ENCODE data around the gene IFNA6.

IFNA6 gene

DNA sequence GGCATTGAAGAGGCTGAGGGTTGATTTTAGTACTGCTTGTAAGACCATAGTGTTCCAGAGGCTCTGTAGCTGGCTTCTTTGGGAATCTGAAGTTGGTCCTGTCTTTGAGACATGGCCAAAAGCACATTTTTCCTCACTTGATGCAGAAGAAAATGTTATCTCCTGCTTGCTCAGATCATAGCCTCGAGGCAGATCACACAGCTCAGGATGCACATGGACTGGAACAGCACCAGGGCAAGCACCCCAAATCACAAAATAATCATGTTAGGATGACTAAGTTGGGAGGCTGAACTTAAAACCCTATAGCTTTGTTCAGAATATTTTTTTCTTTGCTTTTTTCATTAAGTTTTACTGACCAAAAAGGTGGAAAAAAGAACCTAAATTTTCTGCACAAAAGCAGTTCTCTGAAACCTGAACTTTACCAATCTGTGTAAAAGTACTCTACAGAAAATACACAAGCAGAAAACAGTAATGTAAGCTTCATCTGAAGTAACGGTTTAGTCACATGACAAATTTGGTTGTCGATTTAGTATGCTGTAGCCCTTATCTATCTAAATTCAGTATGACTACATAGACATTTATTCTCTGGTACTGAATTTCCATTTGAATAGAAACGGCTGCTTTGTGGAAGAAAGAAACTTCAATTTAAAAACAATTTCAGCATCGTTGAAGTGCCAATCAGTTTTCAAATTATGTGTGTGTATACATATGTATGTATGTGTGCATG lies 18.8 kb downstream of the IFNA6 start:
- no peak for DNase-seq

DNA sequence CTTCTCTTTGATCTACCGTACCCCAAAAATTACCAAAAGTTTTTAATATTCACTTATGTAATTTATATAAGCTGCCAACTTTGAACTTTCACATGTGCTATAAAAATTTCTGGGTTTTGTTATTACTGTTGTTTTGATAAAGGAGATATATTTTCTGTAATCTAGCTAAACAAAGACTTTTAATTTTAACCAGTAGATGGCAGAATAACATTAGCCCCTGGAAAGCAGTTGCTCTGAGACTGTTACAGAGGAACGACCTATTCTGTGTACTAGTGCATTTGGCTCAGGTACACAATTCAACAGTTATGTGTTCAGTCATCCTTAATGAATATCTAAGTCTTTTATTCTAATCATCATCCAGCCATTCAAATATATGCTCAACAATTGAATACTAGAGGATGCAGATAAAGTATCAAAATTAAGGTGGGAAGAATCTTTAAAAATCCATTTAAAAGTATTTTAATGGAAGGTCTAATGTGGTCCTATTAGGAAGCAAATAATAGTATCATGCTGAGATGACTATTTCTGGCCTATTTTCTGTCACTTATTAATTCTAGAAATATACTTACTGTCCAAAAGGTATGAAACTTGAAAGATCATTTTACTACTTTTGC lies 24.1 kb downstream of the IFNA6 start:
- no peak for DNase-seq

GRCh38 chr9:21324047-21324446 lies 26.6 kb downstream of the IFNA6 start:
- DNase-seq: no peak

- DNase-seq: no peak
These were observed 27.7 kb downstream of the IFNA6 start for GRCh38 chr9:21322911-21323461.

GRCh38 chr9:21320465-21320864 lies 30.2 kb downstream of the IFNA6 start:
- DNase-seq: no peak

DNA sequence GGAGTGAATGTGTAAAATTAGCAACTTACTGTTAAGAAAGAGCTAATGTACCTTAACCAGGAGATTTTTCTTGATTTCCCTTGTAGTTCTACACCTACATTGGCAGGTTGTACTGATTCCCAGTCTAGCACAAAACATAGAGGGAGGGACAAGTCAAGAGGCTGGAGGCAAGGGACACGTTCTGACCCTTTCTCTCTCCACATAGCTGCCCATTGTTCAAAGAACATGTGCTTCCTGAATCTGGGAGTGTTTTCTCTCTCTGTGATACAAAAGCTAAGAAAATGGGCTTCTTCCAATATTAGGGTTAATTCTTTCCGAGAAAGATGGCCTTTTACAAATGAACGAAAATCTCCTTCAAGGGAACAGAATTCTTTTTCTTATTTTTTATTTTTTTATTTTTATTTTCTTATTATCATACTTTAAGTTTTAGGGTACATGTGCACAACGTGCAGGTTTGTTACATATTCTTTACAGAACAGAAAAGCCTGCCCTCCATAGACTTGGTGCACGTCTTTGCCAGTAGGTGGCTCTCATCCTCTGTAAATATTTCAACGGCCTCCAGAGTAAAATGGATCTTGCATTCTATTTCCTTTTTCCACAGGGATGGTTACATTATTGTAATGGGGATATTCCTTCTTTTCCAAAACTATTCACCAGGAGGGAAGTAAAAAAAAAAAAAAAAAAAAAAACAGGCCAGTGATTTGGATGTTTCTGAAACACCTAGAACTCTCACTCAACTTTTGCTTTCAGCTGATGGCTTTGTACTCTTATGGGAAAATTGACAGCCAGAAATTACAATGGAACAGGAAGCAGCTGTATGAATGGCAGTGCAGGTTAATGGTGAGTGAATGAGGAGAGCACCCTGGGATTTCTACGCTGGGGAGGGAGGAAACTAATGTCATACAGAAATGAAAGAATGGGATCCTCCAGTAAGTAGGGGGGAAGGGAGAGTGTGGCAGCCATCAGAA lies 32.4 kb downstream of the IFNA6 start:
- DNase-seq: no peak

GRCh38 chr9:21316860-21317259 lies 33.8 kb downstream of the IFNA6 start:
- DNase-seq: no peak

GRCh38 chr9:21316032-21316842 lies 34.5 kb downstream of the IFNA6 start:
- no peak for DNase-seq

- DNase-seq: no peak
These were observed 36.5 kb downstream of the IFNA6 start for GRCh38 chr9:21314152-21314551.

GRCh38 chr9:21311889-21312288 lies 38.8 kb downstream of the IFNA6 start:
- DNase-seq: no peak

- DNase-seq: no peak
These were observed 45.5 kb downstream of the IFNA6 start, which contains the start of gene IFNA5 for GRCh38 chr9:21305213-21305612. Gene IFNA5 (minus strand): TSS chr9:21305313. CDS start chr9:21305256, 57 bp downstream.

All from right kidney (tissue), 1 donor.